Subcutaneous abdominal adipose tissue (tissue), 5 donors: ENCODE measurements around the gene WHAMM.

Source experiments
- H3K27ac ChIP-seq: one replicate; pipeline ENCODE4 v1.7.0; 2013; ENCODE audit warnings: low read depth, mild to moderate bottlenecking, inconsistent platforms, low read length, moderate library complexity
- H3K27me3 ChIP-seq, 5 donors: one replicate each; pipeline ENCODE4 v1.7.0; 2013; ENCODE audit warnings: low read length in 5 of 5, inconsistent platforms in 1 of 5; ENCODE audit not compliant: control insufficient read depth in 5 of 5, insufficient read depth in 4 of 5
- H3K36me3 ChIP-seq, 5 donors: one replicate each; pipeline ENCODE4 v1.7.0; 2013; ENCODE audit warnings: low read length in 5 of 5; ENCODE audit not compliant: control insufficient read depth in 5 of 5, insufficient read depth in 5 of 5
- H3K4me1 ChIP-seq, 5 donors: one replicate each; pipeline ENCODE4 v1.7.0; 2013; ENCODE audit warnings: low read length in 5 of 5, mild to moderate bottlenecking in 3 of 5, moderate library complexity in 1 of 5; ENCODE audit not compliant: control insufficient read depth in 5 of 5, insufficient read depth in 5 of 5
- H3K4me3 ChIP-seq, 5 donors: one replicate each; pipeline ENCODE4 v1.7.0; 2013; ENCODE audit warnings: low read length in 5 of 5, low read depth in 1 of 5
- H3K9ac ChIP-seq, 5 donors: one replicate each; pipeline ENCODE4 v1.7.0; 2013; ENCODE audit warnings: low read length in 5 of 5, mild to moderate bottlenecking in 4 of 5, moderate library complexity in 3 of 5
- H3K9me3 ChIP-seq, 5 donors: one replicate each; pipeline ENCODE4 v1.7.0; 2013; ENCODE audit warnings: low read length in 5 of 5; ENCODE audit not compliant: control insufficient read depth in 5 of 5
- donor health status: healthy.
- donor health status: healthy.
- donor health status: healthy.
- donor health status: healthy.
- donor health status: healthy.

WHAMM gene

DNA sequence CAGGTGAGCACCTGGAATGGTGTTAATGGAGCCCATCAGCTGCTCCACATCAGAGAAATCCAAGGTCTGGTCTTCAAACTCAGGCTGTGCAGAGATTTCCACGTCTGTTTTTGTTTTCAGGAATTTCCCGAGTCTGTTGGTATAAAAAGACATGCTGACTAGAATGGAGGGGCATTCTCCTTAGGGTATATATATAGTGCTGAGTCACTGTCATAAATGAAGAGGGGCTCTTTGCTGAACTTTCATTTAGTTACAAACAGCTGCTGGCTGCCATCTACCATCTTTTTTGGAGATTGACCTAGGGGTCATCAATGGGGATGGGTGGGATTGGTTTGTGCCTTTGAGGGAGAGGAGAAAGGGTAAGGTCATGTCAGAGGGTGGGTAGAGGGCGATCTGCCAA is 30.7 kb upstream of the WHAMM start:
- no peaks in the 10 kb centered on the region for H3K9me3 ChIP-seq
- H3K9ac ChIP-seq, result no peak overlapping the region
- H3K4me3 ChIP-seq, result no peak overlapping the region
- H3K27ac ChIP-seq, result no peak overlapping the region
- no peaks in the 10 kb centered on the region for H3K36me3 ChIP-seq
- no peaks in the 10 kb centered on the region for H3K4me1 ChIP-seq
- no peaks in the 10 kb centered on the region for H3K27me3 ChIP-seq

DNA sequence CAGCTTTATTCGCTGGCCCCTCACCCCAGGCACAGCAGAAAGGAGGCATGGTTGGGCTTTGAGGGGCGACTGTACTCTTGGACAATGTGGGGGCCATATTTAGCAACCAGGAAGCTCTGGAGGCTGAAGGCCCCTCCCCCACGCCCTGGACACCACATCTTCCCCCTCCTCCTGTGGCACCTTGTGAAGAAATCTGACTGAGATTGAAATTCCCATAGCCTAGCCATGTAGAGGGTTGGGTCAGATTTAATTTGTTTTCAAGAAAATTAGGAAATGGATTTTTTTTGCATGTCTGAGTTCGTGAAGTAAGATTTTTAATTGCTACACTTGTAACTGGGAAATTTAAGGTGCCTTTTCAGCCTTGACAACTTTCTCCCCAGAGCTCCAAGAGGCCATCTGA is 28.1 kb upstream of the WHAMM start:
- Histone ChIP-seq H3K4me3 (no peak overlapping the region), H3K36me3 (no peaks in the 10 kb centered on the region), H3K27me3 (no peaks in the 10 kb centered on the region), H3K9me3 (no peaks in the 10 kb centered on the region), H3K27ac (no peak overlapping the region), H3K4me1 (no peaks in the 10 kb centered on the region), H3K9ac (no peak overlapping the region)

- Histone ChIP-seq H3K36me3 (no peaks in the 10 kb centered on the region), H3K4me3 (no peak overlapping the region), H3K27me3 (no peaks in the 10 kb centered on the region), H3K27ac (no peak overlapping the region), H3K9ac (no peak overlapping the region), H3K4me1 (no peaks in the 10 kb centered on the region), H3K9me3 (peaks cover 0 to 3% (median 0%) of the 10 kb centered on the region in 5 donors)
Observed at GRCh38 chr15:82788496-82788895, 20.9 kb upstream of the WHAMM start.

GRCh38 chr15:82789491-82789890 is 19.9 kb upstream of the WHAMM start:
- Histone ChIP-seq H3K36me3 (no peaks in the 10 kb centered on the region), H3K27ac (no peak overlapping the region), H3K9ac (no peak overlapping the region), H3K4me1 (no peaks in the 10 kb centered on the region), H3K9me3 (peaks cover 0 to 3% (median 0%) of the 10 kb centered on the region in 5 donors), H3K27me3 (no peaks in the 10 kb centered on the region), H3K4me3 (no peak overlapping the region)

- H3K36me3 ChIP-seq, result no peaks in the 10 kb centered on the region
- peaks cover 0 to 3% (median 0%) of the 10 kb centered on the region in 5 donors for H3K9me3 ChIP-seq
- no peak overlapping the region for H3K4me3 ChIP-seq
- no peak overlapping the region for H3K9ac ChIP-seq
- H3K27ac ChIP-seq, result no peak overlapping the region
- H3K27me3 ChIP-seq, result no peaks in the 10 kb centered on the region
- no peaks in the 10 kb centered on the region for H3K4me1 ChIP-seq
Observed at GRCh38 chr15:82790321-82790720, 19.1 kb upstream of the WHAMM start.

- Histone ChIP-seq H3K36me3 (no peaks in the 10 kb centered on the region), H3K27me3 (no peaks in the 10 kb centered on the region), H3K4me3 (no peak overlapping the region), H3K9me3 (peaks cover 0 to 3% (median 0%) of the 10 kb centered on the region in 5 donors), H3K27ac (no peak overlapping the region), H3K4me1 (no peaks in the 10 kb centered on the region), H3K9ac (no peak overlapping the region)
Observed at GRCh38 chr15:82792068-82792467, 17.4 kb upstream of the WHAMM start.

- no peaks in the 10 kb centered on the region for H3K27me3 ChIP-seq
- no peak overlapping the region for H3K27ac ChIP-seq
- peaks cover 0 to 3% (median 0%) of the 10 kb centered on the region in 5 donors for H3K9me3 ChIP-seq
- H3K4me1 ChIP-seq, result no peaks in the 10 kb centered on the region
- H3K9ac ChIP-seq, result no peak overlapping the region
- H3K36me3 ChIP-seq, result no peaks in the 10 kb centered on the region
- no peak overlapping the region for H3K4me3 ChIP-seq
Observed at GRCh38 chr15:82793737-82794136, 15.7 kb upstream of the WHAMM start.

DNA sequence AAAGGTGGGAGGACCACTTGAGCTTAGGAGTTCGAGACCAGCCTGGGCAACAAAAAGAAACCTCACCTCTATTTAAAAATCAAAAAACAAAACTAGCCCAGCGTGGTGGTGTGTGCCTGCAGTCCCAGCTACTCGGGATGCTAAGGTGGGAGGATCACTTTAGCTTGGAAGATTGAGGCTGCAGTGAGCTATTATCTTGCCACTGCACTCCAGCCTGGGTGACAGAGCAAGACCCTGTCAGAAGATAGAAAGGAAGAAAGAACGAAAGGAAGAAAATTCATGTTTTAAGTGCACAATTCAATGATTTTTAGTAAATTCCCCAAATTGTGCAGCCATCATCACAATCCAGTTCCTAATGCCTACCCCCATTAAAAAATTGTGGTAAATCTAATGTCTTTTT is 11.3 kb upstream of the WHAMM start:
- Histone ChIP-seq H3K36me3 (no peaks in the 10 kb centered on the region), H3K4me3 (no peak overlapping the region), H3K27ac (no peak overlapping the region), H3K27me3 (peaks cover 0 to 5% (median 0%) of the 10 kb centered on the region in 5 donors), H3K9me3 (peaks cover 0 to 3% (median 0%) of the 10 kb centered on the region in 5 donors), H3K4me1 (no peaks in the 10 kb centered on the region), H3K9ac (no peak overlapping the region)

GRCh38 chr15:82798531-82799166 is 10.8 kb upstream of the WHAMM start:
- H3K27ac ChIP-seq, result no peak overlapping the region
- H3K4me1 ChIP-seq, result no peaks in the 10 kb centered on the region

GRCh38 chr15:82799183-82799841 is 10.1 kb upstream of the WHAMM start:
- Histone ChIP-seq H3K4me3 (no peak overlapping the region), H3K4me1 (no peaks in the 10 kb centered on the region), H3K9ac (no peak overlapping the region), H3K36me3 (no peaks in the 10 kb centered on the region), H3K27ac (no peak overlapping the region), H3K27me3 (peaks cover 0 to 5% (median 0%) of the 10 kb centered on the region in 5 donors), H3K9me3 (no peaks in the 10 kb centered on the region)

More at GRCh38 chr15:82798531-82799166, 10.8 kb upstream of the WHAMM start:
- H3K27me3 ChIP-seq, result peaks cover 0 to 5% (median 0%) of the 10 kb centered on the region in 5 donors
- no peaks in the 10 kb centered on the region for H3K36me3 ChIP-seq
- H3K9ac ChIP-seq, result no peak overlapping the region
- H3K9me3 ChIP-seq, result no peaks in the 10 kb centered on the region
- no peak overlapping the region for H3K4me3 ChIP-seq
